NOMO-1 treated with dmso at 0.1 percent for 144 hours (cell line): Measurements from ENCODE around the gene TRAK1.
"Not testable (repeated sequence)": the region's sequence is repeated elsewhere in the genome, so short reads cannot be mapped to it uniquely, and the experiment has no call there.

Experiments
- DNase-seq: peaks from one replicate; lab custom pipeline; 2025; ENCODE audit not compliant: unreplicated experiment; lab: John Stamatoyannopoulos, UW

Gene TRAK1

GRCh38 chr3:42097566-42097946, 6.4 kb downstream of the TRAK1 start:
- DNase-seq, result no peak

- no peak for DNase-seq
Observed at GRCh38 chr3:42098171-42098570, 7.0 kb downstream of the TRAK1 start.

- DNase-seq, result no peak
Observed at GRCh38 chr3:42099020-42099765, 8.0 kb downstream of the TRAK1 start.

- peak; percentile 12 for DNase-seq
Observed at GRCh38 chr3:42101048-42101447, 9.9 kb downstream of the TRAK1 start.

GRCh38 chr3:42101481-42101880, 10.3 kb downstream of the TRAK1 start:
- no peak for DNase-seq

- DNase-seq, result no peak
Observed at GRCh38 chr3:42102571-42102970, 11.4 kb downstream of the TRAK1 start.

GRCh38 chr3:42103921-42104665, 12.9 kb downstream of the TRAK1 start:
- DNase-seq, result not testable (repeated sequence)

GRCh38 chr3:42105994-42106393, 14.8 kb downstream of the TRAK1 start:
- not testable (repeated sequence) for DNase-seq

- no peak for DNase-seq
Observed at GRCh38 chr3:42106646-42107045, 15.5 kb downstream of the TRAK1 start.

GRCh38 chr3:42110631-42111030, 19.5 kb downstream of the TRAK1 start:
- no peak for DNase-seq

GRCh38 chr3:42114130-42114725, 23.1 kb downstream of the TRAK1 start:
- DNase-seq, result peak; percentile 19

- no peak for DNase-seq
Observed at GRCh38 chr3:42115215-42115614, 24.1 kb downstream of the TRAK1 start.

GRCh38 chr3:42115946-42116345, 24.8 kb downstream of the TRAK1 start:
- DNase-seq, result no peak

GRCh38 chr3:42116466-42116865, 25.3 kb downstream of the TRAK1 start:
- DNase-seq, result no peak

GRCh38 chr3:42117175-42118008, 26.2 kb downstream of the TRAK1 start:
- no peak for DNase-seq

GRCh38 chr3:42118762-42119361, 27.7 kb downstream of the TRAK1 start:
- DNase-seq, result no peak

- DNase-seq, result no peak
Observed at GRCh38 chr3:42119561-42120355, 28.6 kb downstream of the TRAK1 start.

- no peak for DNase-seq
Observed at GRCh38 chr3:42120866-42121265, 29.7 kb downstream of the TRAK1 start.

GRCh38 chr3:42122261-42123011, 31.3 kb downstream of the TRAK1 start:
- no peak for DNase-seq
